Esophagus muscularis mucosa (tissue), 4 donors: ENCODE results near the gene C12orf57. TPM values are rescaled to one million over a fixed set of nuclear protein-coding genes. Genes with fewer than 3 reads are reported as not detected.

Source experiments
- DNase-seq: peaks from one replicate; pipeline ENCODE4 v3.0.0-alpha.2; 2017; ENCODE audit errors: extremely low spot score
- H3K27ac ChIP-seq, 4 donors: fragments of 200-600 bp; sonication (generic); replicated peaks in 1 of 4; 1 replicate in 3 of 4; 2 replicates in 1 of 4; pipeline ENCODE4 v1.5.1; 2016 to 2019; ENCODE audit warnings: mild to moderate bottlenecking in 1 of 4
- H3K27me3 ChIP-seq, 4 donors: fragments of 200-600 bp; sonication (generic); one replicate each; pipeline versions ENCODE4 v1.5.1 to v1.6.0; 2016 to 2019
- H3K36me3 ChIP-seq, 4 donors: fragments of 200-600 bp; sonication (generic); one replicate each; pipeline ENCODE4 v1.5.1; 2016 to 2019
- H3K4me1 ChIP-seq, 4 donors: fragments of 200-600 bp; sonication (generic); one replicate each; pipeline ENCODE4 v1.5.1; 2016 to 2019
- H3K4me3 ChIP-seq, 4 donors: fragments of 200-600 bp; sonication (generic); 1 replicate in 2 of 4; 2 replicates in 2 of 4; pipeline ENCODE4 v1.5.1; 2016 to 2019; ENCODE audit warnings: mild to moderate bottlenecking in 4 of 4, moderate library complexity in 1 of 4
- H3K9me3 ChIP-seq, 4 donors: fragments of 200-600 bp; sonication (generic); 1 replicate in 3 of 4; 2 replicates in 1 of 4; pipeline ENCODE4 v1.5.1; 2016 to 2019
- CTCF ChIP-seq, 3 experiments: fragments of 200-600 bp in 2 of 3; fragments of 450-650 bp in 1 of 3; sonication (generic) in 2 of 3; IDR thresholded peaks; one replicate each; pipeline ENCODE4 v1.5.1; 2017 to 2019; ENCODE audit warnings: antibody characterized with exemption in 3 of 3, mild to moderate bottlenecking in 2 of 3, moderate library complexity in 1 of 3
- EP300 ChIP-seq: sonication (generic); formaldehyde crosslinking; IDR thresholded peaks from one replicate; pipeline ENCODE4 v1.6.1; 2017; ENCODE audit warnings: antibody characterized with exemption
- POLR2A ChIP-seq: fragments of 450-650 bp; IDR thresholded peaks from one replicate; pipeline ENCODE4 v1.6.1; 2017; ENCODE audit warnings: antibody characterized with exemption, moderate library complexity, mild to moderate bottlenecking, low read depth
- POLR2AphosphoS5 ChIP-seq, 2 donors: sonication (generic); formaldehyde crosslinking; IDR thresholded peaks; one replicate each; pipeline ENCODE4 v1.6.1; 2017; ENCODE audit warnings: antibody characterized with exemption in 2 of 2
- WGBS: methylation state at CpG from one replicate; pipeline ENCODE4 v1.1.5; 2018; 5-methylcytosine and 5-hydroxymethylcytosine counted together
- intact Hi-C: fragments of 100-400 bp; cut with DNase I; formaldehyde crosslinking; loops from one replicate; pipeline ENCODE4 v1.15.1; 2023
- total RNA-seq, 4 donors: library from RNA; depleted of rRNA; stranded (reverse); fragments of >200 nt; gene quantifications; one replicate each; pipeline versions ENCODE4 v1.1.0 to v1.2.1, GENCODE V29; 2016

The C12orf57 gene
- total RNA-seq, 4 donors from 2014 or later = 307 to 437 (median 325) TPM

- intact Hi-C loops = no loop called here
- Histone ChIP-seq H3K27ac (no peak overlapping the region), H3K4me3 (no peak overlapping the region), H3K9me3 (no peaks in the 10 kb centered on the region), H3K36me3 (no peaks in the 10 kb centered on the region), H3K27me3 (no peaks in the 10 kb centered on the region), H3K4me1 (peaks cover 18 to 40% (median 33%) of the 10 kb centered on the region in 4 donors)
- no peak for DNase-seq
- 71% methylated on average over 6 of the region's 28 CpGs for WGBS
- TF ChIP-seq POLR2A = no peak
- TF ChIP-seq POLR2AphosphoS5 (IDR thresholded peaks at IDR 0.05) = no peak
- TF ChIP-seq CTCF (IDR thresholded peaks at IDR 0.05) = no peak
- no peak for TF ChIP-seq EP300
Observed at GRCh38 chr12:6956021-6956727, 12.4 kb downstream of the C12orf57 start.

DNA sequence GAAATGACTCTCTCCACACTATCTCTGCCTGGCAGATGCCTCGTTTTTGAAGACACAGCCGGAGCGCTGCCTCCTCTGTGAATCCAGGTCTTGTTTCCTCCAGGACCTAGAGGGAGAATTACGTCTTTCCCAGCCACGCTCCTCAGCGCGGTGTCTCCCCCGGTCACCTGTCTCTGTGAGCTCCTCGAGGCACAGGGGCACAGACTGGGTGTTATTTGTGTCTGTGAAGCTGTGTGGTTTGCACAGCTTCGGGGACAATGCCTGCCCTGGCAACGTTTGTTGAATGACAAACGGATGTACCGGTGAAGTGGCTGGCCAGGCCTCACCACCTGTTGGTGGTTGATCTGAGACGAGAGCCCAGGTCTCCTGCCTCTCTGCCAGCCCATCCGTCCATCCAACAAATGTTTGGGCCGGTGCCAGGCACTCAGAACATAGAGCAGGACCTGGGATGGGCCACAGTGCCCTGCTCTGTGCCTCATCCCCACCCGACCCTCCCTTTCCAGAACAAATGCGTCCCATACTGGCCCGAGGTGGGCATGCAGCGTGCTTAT, 13.4 kb downstream of the C12orf57 start:
- Histone ChIP-seq H3K4me3 (no peak overlapping the region), H3K27me3 (no peaks in the 10 kb centered on the region), H3K9me3 (no peaks in the 10 kb centered on the region), H3K27ac (no peak overlapping the region), H3K36me3 (no peaks in the 10 kb centered on the region), H3K4me1 (peaks cover 28 to 50% (median 44%) of the 10 kb centered on the region in 4 donors)
- TF ChIP-seq POLR2A (no peak), CTCF (IDR thresholded peaks at IDR 0.05) (no peak), POLR2AphosphoS5 (IDR thresholded peaks at IDR 0.05) (no peak), EP300 (no peak)
- intact Hi-C loops = no loop called here
- no peak for DNase-seq
- 89% methylated on average over 9 of the region's 20 CpGs for WGBS

- no peak for TF ChIP-seq POLR2A
- TF ChIP-seq EP300 = no peak
- no peak for TF ChIP-seq POLR2AphosphoS5 (IDR thresholded peaks at IDR 0.05)
- Histone ChIP-seq H3K4me3 (no peak overlapping the region), H3K27ac (peak overlapping the region in 2 of 4 donors; percentile 34 to 46), H3K27me3 (no peaks in the 10 kb centered on the region), H3K4me1 (peaks cover 35 to 55% (median 49%) of the 10 kb centered on the region in 4 donors), H3K9me3 (no peaks in the 10 kb centered on the region), H3K36me3 (no peaks in the 10 kb centered on the region)
- DNase-seq = no peak
- 78% methylated on average over 16 of the region's 28 CpGs for WGBS
- intact Hi-C loops = no loop called here
Observed at GRCh38 chr12:6957741-6958608, 14.2 kb downstream of the C12orf57 start.

- intact Hi-C loops = no loop called here
- Histone ChIP-seq H3K27ac (peak overlapping the region; percentile 34 to 57 (median 42)), H3K27me3 (no peaks in the 10 kb centered on the region), H3K9me3 (no peaks in the 10 kb centered on the region), H3K4me1 (peaks cover 40 to 55% (median 47%) of the 10 kb centered on the region in 4 donors), H3K4me3 (peak overlapping the region in 1 of 4 donors; percentile 5), H3K36me3 (no peaks in the 10 kb centered on the region)
- TF ChIP-seq EP300 = no peak
- no peak for TF ChIP-seq POLR2AphosphoS5 (IDR thresholded peaks at IDR 0.05)
- TF ChIP-seq CTCF (IDR thresholded peaks at IDR 0.05) = no peak
- WGBS = 82% methylated on average over 10 of the region's 10 CpGs
- DNase-seq = no peak
Observed at GRCh38 chr12:6958609-6959057, 14.8 kb downstream of the C12orf57 start.
